GM21381 (cell line): ENCODE results near the gene KIF26A.

Experiments
- ATAC-seq: cut with Tn5 transposase; IDR thresholded peaks from one replicate; pipeline ENCODE4 v1.9.1; 2021; ENCODE audit warnings: mild to moderate bottlenecking, moderate library complexity; ENCODE audit not compliant: unreplicated experiment

Gene KIF26A

DNA sequence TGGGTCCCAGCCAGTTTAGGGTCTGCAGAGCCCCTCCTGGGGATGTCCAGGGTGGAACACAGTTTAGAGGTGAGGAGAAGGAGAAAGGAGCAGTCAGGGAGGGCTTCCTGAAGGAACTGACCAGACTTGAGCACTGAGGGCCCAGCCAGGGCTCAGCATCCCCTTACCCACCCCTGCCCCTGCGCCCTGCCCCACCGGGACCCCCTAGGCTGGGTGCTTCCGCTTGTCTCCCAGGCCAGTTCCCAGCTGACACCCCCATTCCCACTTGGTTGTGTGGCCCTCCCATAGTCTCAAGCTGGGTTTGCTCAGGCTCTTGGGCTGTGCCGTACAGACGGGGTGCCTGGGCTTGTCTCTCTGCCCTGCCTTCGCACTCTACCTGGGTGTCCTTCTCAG lies 26.3 kb upstream of the KIF26A start:
- no peak for ATAC-seq

DNA sequence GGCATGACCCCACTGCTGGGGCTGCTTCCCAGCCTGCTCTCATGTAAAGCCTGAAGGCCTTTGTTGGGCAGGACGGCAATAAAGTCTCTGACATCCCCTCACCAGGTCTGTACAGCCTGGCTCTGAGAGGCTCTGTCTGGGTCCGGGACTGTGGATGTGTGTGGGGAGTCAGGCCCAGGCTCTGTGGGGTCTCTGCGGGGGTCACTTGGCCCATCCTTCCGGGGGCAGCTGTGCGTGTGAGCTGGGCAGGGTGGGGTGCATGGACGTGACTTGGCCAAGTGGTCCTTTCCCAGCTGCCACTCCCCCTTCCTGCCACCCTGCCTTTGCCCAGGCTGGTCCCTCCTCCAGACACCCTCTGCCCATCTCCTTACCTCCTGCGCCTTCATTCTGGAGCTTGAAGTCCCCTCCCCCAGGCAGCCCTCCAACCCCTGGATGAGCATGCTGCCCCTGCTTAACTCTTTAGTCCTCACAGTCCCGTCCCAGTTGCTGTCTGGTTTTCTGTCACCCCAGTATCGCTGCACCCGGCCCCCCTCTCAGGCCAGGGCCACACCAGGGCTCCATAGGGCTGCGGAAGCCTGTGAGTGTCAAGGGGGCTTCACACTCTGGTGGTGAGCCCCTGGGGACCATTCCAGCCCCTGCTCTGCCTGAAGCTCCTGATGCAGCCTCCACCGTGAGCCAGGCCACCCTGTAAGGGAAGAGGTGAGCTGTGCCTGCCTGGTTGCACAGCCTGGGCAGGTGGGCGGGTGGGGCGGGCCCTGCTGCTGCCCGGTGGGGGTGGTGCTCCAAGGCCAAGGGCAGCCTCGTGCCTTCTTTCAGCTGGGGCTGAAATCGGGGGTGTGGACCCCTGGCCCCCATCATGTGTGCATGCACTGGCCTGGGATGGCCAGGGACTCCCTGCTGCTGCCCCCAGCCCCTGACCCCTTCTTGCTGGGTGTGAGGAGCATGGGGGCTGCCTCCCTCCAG lies 25.5 kb upstream of the KIF26A start:
- no peak for ATAC-seq

DNA sequence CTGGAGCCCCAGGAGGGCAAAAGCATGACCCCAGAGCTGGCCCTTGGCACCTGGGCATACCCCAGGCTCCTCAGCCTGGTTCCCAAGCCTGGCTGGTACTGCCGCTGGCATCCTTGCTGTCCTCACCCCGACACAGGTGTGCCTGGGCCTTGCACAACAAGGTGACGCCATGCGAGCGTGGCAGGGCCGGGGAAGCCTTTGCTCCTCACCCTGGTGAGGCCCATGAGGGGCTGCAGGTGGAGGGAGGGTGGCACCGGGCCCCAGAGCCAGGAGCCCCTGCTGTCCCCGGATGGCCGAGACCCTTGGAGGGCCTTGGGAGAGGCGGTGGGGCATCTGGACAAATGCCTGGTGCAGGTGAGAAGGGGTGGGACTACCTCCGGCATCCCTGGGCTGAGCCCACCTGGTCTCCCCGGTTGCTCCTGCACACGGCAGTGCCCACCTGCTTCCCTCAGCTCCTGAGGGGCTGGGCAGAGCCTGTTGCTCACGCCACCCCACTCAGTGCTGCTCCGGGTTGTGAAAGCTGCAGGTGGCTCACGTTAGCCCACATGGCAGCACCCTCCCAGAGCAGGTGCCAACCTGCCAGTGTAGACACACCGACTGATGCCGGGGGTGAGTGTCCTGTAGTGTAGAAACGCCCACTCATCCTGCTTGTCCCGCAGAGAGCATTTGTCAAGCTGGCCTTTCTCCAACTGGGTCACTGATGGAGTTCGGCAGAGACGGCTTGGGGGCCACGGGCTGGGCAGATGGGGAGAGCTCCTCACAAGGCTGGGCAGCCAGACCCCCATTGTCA lies 24.6 kb upstream of the KIF26A start:
- no peak for ATAC-seq

DNA sequence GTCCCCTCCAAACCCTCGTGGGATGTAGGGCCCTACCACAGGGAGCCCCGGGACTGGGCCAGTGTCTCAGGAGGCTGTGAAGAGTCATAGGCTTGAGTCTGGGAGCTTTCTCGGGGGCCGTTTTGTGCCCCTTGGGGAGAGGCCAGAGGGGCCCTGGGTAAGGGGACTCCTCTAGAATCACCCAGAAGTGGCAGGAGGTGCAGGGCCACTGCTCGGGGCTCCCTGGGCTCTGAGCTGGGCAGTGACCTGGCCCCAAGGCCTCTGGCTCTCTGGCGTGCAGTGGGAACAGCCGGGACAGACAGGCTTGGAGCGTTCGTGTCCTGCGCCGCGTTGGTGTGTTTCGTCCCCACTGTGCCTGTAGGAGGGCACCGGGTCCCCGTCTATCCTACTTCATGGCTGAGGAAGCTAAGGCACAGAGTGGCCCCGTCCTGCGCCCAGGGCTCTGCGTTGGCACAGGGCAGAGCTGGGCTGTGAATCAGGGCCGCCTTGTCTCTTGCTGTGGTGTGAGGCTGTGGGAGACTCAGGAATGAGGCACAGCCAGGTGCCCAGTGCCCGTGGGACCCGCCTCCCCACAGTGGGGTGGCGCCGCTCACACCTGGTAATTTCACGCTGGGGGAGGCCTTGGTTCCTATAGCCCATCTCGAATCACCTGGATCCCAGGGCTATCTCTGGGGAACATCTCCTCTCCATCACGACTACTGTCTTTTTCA lies 23.8 kb upstream of the KIF26A start:
- ATAC-seq = no peak

DNA sequence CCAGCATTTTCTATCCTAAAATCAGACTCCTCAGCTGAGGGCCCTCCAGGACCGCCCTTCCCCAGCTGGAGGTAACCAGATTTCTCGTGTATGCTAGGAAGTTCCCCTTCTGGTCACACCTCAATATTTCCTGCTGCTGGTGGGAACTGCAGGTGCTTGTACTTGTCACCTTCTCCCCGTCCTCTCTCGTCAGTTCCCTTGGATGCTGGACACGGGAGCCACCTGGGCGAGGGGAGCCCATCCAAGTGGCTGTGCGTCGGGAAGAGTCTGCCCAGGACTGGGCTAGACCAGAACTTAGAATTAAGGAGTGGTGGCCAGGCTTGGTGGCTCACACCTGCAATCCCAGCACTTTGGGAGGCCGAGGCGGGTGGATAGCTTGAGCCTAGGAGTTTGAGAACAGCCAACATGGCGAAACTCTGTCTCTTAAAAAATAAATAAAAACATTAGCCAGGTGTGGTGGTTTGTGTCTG lies 23.2 kb upstream of the KIF26A start:
- no peak for ATAC-seq

DNA sequence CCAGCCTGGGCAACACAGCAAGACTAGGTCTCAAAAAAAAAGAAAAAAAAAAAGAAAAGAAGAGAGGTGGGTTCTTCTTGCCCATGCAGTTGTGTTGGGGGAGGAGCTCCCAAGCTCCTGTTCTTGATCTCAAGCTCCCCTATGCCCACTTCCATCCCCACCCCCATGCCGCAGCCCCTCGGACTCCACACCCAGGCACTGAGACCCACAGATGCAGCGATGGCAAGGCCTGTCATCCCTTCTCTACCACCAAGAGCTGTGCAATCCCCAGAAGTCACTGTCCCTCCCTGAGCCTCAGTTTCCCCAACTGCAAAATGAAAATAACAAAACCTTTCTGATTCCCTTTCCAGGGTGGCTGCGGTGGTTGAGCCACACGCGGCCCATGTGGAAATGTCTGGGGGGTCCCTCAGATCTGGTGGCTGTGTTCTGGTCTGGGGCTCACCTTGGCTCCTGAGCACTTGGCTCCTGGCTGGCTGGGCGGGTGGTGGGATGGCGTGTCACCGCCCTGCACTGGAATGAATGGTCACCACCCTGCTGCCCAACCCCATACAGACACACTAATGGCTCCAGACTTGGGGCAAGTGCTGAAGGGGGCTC lies 22.6 kb upstream of the KIF26A start:
- ATAC-seq = no peak

DNA sequence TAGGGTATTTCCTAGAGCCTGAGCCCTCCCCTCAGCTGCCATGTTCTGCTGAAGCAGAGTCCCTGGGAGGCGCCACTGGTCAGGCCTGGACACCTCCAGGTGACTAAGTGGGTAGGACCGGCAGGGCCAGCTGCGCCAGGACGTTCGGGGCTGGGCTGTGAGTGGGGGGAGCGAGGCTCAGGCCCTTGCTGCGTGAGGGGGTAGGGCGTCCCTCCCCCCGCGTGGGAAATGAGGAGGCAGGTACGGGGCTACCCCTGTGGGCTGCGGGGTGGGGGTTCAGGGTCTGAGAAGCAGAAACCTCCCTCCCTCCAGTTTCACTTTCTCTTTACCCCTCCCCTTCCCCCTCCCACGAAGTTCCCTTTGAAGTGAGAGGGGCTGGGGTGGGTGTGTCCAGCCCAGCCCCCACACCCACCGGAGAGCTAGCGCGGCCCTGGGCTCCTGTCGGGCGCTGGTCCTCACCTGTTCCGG lies 22.1 kb upstream of the KIF26A start:
- no peak for ATAC-seq

DNA sequence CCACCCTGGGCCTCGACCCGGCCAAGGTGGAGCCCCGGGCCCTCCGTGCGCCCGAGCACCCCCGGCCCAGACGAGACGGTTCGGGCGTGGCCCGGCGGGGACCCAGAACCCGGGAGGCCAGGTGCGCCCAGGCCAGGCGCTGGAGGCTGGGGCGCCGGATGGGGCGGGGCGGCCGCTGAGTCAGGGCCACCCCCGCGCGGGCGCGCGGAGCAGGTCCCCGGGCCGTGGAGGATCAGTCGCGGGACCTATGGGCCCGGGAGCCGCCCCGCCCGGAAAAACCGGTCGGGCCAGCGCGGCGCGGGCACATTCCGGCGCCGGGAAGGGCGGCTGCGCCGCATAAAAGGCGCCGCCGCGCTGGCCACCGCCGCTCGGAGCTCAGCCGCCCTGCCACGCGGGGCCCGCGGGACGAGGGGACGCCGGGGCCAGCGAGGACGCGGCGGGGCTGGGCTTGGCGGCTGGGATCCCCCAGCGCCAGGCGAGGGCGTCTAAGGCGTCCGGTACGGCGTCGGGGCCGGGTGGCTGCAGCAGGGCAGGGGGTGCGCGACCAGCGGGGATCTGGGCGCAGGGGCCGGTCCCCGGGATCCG lies 21.5 kb upstream of the KIF26A start:
- no peak for ATAC-seq

DNA sequence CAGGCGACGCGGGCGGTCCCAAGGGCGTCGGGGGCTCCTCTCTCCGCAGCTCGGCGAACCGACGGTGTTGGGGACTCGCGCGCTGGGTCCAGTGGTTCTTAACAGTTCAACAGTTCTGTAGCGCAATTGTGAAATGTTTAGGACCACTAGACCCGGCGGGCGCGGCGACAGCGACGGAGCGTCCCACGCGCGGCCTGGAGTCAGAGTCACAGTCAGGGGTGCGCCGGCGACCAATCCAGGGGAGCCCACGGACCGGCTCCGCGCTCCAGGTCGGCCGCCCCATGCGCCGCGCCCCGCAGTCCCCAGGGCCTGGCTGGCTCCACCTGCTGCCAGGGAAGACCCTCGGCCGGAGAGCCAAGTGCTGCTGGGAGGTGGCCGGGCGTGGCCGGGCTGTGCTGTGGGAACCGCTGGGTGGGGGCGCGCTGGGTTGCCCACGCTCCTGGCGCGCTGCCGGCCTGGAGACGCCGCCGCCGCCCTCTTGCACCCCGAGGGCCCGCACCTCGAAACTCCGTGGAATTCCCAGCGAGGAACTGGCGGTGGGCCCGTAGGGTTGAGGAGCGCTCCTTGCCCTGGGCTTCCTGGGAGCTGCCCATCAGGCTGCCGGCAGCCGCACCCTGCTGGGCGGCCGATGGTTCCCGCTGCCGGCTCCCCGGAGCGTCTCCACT lies 20.9 kb upstream of the KIF26A start:
- no peak for ATAC-seq

DNA sequence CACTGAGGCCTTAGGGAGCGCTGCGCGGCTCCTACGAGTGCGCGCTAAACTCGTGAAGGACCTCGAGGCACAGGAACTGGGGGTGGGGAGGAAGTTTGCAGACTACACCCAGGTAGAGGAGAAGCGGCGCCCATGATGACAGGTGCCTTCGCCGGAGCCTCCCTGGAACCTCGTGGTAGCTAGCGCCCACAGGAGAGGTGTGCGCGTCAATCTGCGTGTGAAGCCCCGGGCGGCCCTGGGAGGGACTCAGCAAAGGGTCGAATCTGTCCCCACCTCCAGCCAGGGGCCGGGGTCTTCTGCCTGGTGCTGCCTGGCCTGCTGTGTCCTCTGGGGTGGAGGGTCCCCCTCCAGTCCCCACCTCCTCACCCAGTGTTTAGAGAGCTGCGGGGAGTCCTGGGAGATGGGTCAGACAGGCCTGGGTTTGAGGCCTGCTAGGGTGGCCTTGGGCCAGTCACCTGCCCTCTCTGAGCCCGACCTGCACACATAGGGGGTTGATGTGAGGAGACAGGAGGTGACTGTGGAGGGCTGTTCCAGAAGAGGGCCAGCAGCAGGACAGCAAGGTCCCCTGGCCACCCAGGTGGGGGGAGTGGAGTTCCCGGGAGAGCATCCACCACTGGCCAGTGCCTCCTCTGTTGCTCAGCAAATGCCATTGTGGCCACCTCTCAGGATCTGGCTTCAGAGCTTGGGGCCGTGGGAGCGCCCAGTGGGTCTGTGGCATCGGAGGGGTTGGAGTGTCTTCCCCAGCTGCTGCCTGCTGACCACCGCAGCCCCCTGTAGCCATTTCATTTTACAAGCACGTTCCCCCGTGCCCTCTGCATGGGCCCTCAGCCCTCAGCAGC lies 20.2 kb upstream of the KIF26A start:
- no peak for ATAC-seq

DNA sequence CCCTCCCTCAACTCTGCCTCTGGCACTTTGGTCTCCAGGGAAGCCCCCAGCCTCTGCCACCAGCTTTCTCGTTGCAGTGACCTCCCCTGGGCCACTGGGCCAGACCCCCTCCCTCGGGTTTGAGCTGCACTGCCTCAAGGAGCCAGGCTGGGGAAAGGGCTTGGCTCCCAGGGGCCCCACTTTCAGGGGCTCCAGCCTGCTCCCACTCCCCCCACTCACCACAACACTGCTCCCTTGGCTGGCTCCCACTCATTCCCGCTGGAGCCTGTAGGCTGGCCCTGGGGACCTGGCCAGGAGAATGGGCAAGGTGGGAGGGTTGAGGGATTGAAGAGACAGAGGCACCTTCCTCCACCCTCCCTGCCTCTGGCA lies 19.3 kb upstream of the KIF26A start:
- no peak for ATAC-seq

DNA sequence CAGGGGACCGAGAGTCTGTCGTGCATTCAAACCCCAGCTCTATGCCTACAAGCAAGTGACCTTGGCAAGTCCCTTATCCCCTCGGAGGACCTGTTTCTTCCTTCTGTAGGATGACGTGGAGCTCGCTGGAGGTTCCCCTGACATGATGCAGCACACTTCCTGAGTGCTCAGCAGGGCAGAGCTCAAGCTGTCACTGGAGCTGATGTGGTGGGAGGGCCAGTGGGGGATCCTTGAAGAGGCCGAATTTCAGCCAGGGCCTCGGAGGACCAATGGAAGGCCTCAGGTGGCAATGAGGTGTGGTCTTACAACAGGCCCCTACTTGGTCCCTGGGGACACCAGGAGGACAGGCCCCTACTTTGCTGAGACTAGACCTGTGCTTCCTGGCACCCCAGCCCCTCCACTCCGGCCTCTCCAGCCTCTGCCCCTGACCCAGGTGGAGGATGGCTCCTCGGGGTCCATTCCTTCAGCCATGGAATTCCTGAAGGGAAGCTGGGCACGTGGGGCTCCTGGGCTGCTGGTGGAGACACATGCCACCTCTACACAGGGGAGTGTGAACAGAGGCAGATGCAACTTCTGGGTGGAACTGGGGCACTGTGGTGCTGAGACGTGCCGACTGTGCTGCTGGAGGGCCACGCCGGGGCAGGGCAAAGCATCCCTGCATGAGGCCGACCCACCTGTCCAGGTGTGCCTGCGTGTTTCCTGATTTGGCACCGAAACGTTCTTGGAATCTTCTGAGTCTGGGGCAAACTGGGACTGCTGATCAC lies 18.7 kb upstream of the KIF26A start:
- no peak for ATAC-seq

DNA sequence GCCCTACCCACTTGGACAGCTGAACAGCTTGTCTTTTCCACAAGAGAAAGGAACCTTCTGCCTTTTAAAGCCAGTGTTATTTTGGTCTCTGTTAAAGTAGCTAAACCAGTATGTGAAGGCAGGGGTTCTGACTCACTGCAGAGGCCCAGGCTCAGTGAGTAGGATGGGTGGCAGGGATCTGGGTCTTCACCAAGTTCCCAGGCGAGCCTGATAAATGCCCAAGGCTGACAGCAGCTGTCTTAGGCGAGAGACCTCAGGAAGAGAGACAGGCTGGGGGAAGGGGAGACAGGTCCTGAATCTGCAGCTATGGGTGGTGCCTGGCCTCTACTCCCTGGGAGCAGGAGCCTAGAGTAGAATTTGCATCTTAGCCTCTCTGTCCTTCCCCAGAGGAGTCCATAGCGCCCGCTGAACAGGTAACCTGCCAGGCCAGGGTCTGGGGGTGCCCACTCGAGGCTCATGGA lies 18.1 kb upstream of the KIF26A start:
- ATAC-seq = no peak

DNA sequence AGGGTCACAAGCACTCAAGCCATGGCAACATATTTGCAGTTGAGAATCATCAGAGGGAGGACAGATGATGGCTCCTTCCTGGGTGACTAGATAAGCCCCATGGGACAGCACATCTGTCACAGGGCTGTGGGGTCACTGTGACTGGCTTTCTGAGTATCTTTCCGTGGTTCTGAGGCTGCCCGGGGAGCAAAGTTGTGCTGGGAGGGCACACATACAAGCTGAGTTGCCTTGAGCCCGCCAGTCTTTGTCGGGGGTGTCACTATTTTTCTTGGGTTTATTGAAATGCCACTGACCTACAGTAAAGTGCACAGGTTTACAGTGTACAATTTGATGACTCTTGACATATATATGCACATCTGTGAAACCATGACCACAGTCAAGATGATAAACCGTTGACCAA lies 17.2 kb upstream of the KIF26A start:
- no peak for ATAC-seq

DNA sequence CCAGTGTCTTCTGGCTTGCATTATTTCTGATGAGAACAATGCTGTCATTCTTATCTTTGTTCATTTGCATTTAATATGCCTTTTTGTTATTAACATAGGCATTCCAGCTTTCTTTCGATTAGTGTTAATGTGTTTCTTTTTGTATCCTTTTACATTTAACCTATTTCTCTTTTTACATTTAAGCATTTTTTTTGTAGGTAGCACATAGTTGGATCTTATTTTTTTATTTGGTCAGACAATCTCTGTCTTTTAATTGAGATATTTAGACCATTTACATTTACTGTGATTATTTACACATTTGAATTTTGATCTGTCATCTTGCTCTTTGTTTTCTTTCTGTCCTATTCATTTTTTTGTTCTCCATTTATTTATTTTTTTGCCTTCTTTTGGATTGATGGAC lies 14.5 kb upstream of the KIF26A start:
- no peak for ATAC-seq

DNA sequence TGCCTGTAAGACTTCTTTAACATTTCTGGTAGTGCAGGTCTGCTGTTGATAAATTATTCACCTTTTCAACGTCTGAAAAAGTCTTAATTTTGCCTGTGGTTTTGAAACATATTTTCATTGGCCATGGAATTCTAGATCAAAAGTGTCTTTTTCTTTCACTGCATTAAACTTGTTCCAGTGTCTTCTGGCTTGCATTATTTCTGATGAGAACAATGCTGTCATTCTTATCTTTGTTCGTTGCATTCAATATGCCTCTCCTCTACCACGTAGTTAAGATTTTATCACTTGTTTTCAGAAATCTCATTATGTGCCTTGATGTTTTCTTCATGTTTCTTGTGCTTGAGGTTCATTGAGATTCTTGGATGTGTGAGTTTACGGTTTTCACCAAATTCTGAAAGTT lies 13.4 kb upstream of the KIF26A start:
- no peak for ATAC-seq

DNA sequence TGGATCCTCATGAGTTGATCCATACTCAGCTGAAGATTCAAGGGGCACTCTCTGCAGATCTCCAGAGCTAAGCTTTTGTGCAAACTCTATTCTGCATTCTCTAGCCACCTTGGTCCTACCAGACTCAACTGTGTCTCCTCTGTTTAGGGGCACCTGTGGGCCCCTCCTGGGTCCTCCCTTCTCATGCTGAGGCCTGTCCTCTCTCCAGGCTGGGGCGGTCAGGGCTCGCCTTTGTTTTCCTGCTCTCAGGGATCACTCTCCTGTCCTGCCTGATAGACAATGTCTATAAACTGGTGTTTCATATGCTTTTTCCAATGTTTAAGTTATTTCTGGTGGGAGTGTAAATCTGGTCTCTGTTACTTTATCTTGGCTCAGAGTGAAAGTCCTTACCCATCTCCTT lies 11.6 kb upstream of the KIF26A start:
- no peak for ATAC-seq

DNA sequence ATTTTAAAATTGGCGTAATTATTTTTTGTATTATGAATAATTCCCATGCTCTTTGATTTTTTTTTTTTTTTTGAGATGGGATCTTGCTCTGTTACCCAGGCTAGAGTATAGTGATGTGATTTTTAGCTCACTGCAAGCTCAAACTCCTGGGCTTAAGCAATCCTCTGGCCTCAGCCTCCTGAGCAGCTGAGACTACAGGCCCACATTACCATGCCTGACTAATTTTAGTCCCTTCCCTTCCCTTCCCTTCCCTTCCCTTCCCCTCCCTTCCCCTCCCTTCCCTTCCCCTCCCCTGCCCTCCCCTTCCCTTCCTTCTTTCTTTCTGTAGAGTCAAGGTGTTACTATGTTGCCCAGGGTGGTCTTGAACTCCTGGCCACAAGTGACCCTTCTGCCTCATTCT lies 9.4 kb upstream of the KIF26A start:
- no peak for ATAC-seq
